Endothelial cell of umbilical vein (primary cell): Measurements from ENCODE around the gene TYROBP. TPM values are rescaled to one million over a fixed set of nuclear protein-coding genes. Genes with fewer than 3 reads are reported as not detected.

ENCODE experiments used
- BruUV-seq: library from RNA; stranded (reverse); fragments of 400-500 nt; replicated peaks from 2 replicates; lab custom pipeline; 2021; lab: Mats Ljungman, UMichigan
- CTCF ChIA-PET: fragments of 300-600, 350-600 bp; sonication (Branson Sonifier 250); formaldehyde crosslinking; loops from one replicate; lab custom pipeline; 2021; ENCODE audit warnings: antibody characterized with exemption, inconsistent platforms; lab: Charles Lee
- POLR2A ChIA-PET: fragments of 300-600, 350-600 bp; sonication (Branson Sonifier 250); formaldehyde crosslinking; loops from one replicate; lab custom pipeline; 2021; ENCODE audit warnings: antibody characterized with exemption, inconsistent platforms; lab: Charles Lee
- DNase-seq: peaks from one replicate; pipeline ENCODE4 v3.0.0-alpha.2; 2011; ENCODE audit warnings: low read depth, low spot score
- FAIRE-seq: peaks from 2 replicates; lab custom pipeline; 2011; peaks lifted over from hg19 to GRCh38; lab: Jason Lieb, UNC
- H2AFZ ChIP-seq: 2 replicates; pipeline ENCODE4 v1.6.0; 2012; ENCODE audit warnings: low read depth, low read length, control low read depth, inconsistent platforms
- H3K27ac ChIP-seq: 2 replicates; pipeline ENCODE4 v1.5.1; 2011; ENCODE audit warnings: low read depth, mild to moderate bottlenecking, control low read depth, low read length, moderate library complexity; ENCODE audit not compliant: insufficient read depth
- H3K27me3 ChIP-seq, 2 experiments: 2 replicates each; pipeline versions ENCODE4 v1.6.0 to v1.6.1; 2011; ENCODE audit warnings: low read length in 2 of 2, mixed read lengths in 1 of 2; ENCODE audit not compliant: control insufficient read depth in 2 of 2, insufficient read depth in 2 of 2
- H3K36me3 ChIP-seq, 2 experiments: 2 replicates in 1 of 2; 3 replicates in 1 of 2; pipeline ENCODE4 v1.5.1; 2011; ENCODE audit warnings: low read length in 2 of 2, mild to moderate bottlenecking in 1 of 2, moderate library complexity in 1 of 2; ENCODE audit not compliant: control insufficient read depth in 2 of 2, insufficient read depth in 2 of 2; ENCODE audit errors: extremely low read depth in 1 of 2
- H3K4me1 ChIP-seq: 3 replicates; pipeline ENCODE4 v1.5.1; 2011; ENCODE audit warnings: mild to moderate bottlenecking, low read length; ENCODE audit not compliant: control insufficient read depth, insufficient read depth; ENCODE audit errors: extremely low read depth
- H3K4me2 ChIP-seq: 2 replicates; pipeline ENCODE4 v1.6.1; 2011; ENCODE audit warnings: low read length, control low read depth, mixed read lengths; ENCODE audit not compliant: insufficient read depth
- H3K4me3 ChIP-seq, 3 experiments: fragments of 200-600 bp in 1 of 3; sonication (generic), shearing (Covaris generic) in 1 of 3; replicated peaks in 1 of 3; 2 replicates each; pipeline ENCODE4 v1.5.1; 2011 to 2016; ENCODE audit warnings: control low read depth in 3 of 3, low read length in 3 of 3, mild to moderate bottlenecking in 2 of 3, inconsistent platforms in 1 of 3, low read depth in 1 of 3, moderate library complexity in 1 of 3; ENCODE audit not compliant: insufficient read depth in 1 of 3
- H3K79me2 ChIP-seq: 2 replicates; pipeline ENCODE4 v1.6.0; 2012; ENCODE audit warnings: low read length, inconsistent platforms; ENCODE audit not compliant: control insufficient read depth, insufficient read depth
- H3K9ac ChIP-seq: replicated peaks from 2 replicates; pipeline ENCODE3; 2011; ENCODE audit warnings: low read length, control low read depth; ENCODE audit not compliant: insufficient read depth; ENCODE audit errors: extremely low read depth
- H3K9me1 ChIP-seq: replicated peaks from 3 replicates; pipeline ENCODE4 v1.6.0; 2011; ENCODE audit warnings: mild to moderate bottlenecking, low read length; ENCODE audit not compliant: control insufficient read depth, insufficient read depth; ENCODE audit errors: extremely low read depth
- H3K9me3 ChIP-seq: replicated peaks from 2 replicates; pipeline ENCODE4 v1.5.1; 2012; ENCODE audit warnings: low read length, inconsistent platforms; ENCODE audit not compliant: control insufficient read depth, insufficient read depth
- H4K20me1 ChIP-seq: replicated peaks from 2 replicates; pipeline ENCODE3; 2011; ENCODE audit warnings: mild to moderate bottlenecking, low read length; ENCODE audit not compliant: control insufficient read depth, insufficient read depth; ENCODE audit errors: extremely low read depth
- EZH2 ChIP-seq: IDR thresholded peaks from 2 replicates; pipeline ENCODE4 v1.6.1; 2012; ENCODE audit warnings: borderline replicate concordance, low read depth, mild to moderate bottlenecking, moderate library complexity, low read length, inconsistent platforms; ENCODE audit not compliant: severe bottlenecking
- FOS ChIP-seq: IDR thresholded peaks from 2 replicates; pipeline ENCODE4 v1.6.1; 2011; ENCODE audit warnings: mild to moderate bottlenecking, low read length, moderate library complexity, borderline replicate concordance; ENCODE audit not compliant: insufficient read depth
- GATA2 ChIP-seq: IDR thresholded peaks from 2 replicates; pipeline ENCODE4 v1.7.0; 2011; ENCODE audit warnings: low read depth, mild to moderate bottlenecking, moderate library complexity, mixed read lengths, low read length; ENCODE audit not compliant: insufficient read length, insufficient read depth
- JUN ChIP-seq: IDR thresholded peaks from 2 replicates; pipeline ENCODE4 v1.6.1; 2011; ENCODE audit warnings: borderline replicate concordance, low read depth; ENCODE audit not compliant: insufficient read length, insufficient read depth
- MYC ChIP-seq: IDR thresholded peaks from one replicate; pipeline ENCODE4 v1.6.1; 2011; ENCODE audit warnings: mild to moderate bottlenecking, low read depth, low read length
- POLR2A ChIP-seq: IDR thresholded peaks from 2 replicates; pipeline ENCODE4 v1.6.1; 2012; ENCODE audit warnings: low read depth, mild to moderate bottlenecking, control low read depth, low read length
- POLR2AphosphoS5 ChIP-seq: IDR thresholded peaks from 2 replicates; pipeline ENCODE4 v1.6.1; 2012; ENCODE audit warnings: low read depth, mild to moderate bottlenecking, control low read depth, low read length, moderate library complexity; ENCODE audit not compliant: insufficient read depth
- dilution Hi-C: fragments of 300-500 bp; cut with MboI; formaldehyde crosslinking; loops from one replicate; pipeline ENCODE4 v1.15.0; 2019; ENCODE audit warnings: low sequenced_read_pairs; ENCODE audit not compliant: extremely low pct_ligation_motif_present
- intact Hi-C: fragments of 100-400 bp; cut with micrococcal nuclease; formaldehyde crosslinking; loops from one replicate; pipeline ENCODE4 v1.10.0; 2022
- polyA plus RNA-seq, 4 experiments: library from polyadenylated mRNA; depleted of rRNA in 3 of 4; stranded (reverse) in 3 of 4; unstranded in 1 of 4; fragments of >200 nt; gene quantifications; 2 replicates each; pipeline versions ENCODE4 v1.2.1 to v1.2.3, GENCODE V29; 2011 to 2012; ENCODE audit warnings: missing spikeins in 1 of 4
- total RNA-seq: library from RNA; stranded (reverse); gene quantifications from 2 replicates; pipeline ENCODE4 v1.2.3, GENCODE V29; 2021
- TF ChIP-seq, protein P1 (sequence below): IDR thresholded peaks from 2 replicates; pipeline ENCODE4 v1.6.1; 2011; ENCODE audit not compliant: insufficient read depth, insufficient read length
- TF ChIP-seq, protein P2 (sequence below), 2 donors: IDR thresholded peaks; 1 replicate in 1 of 2; 2 replicates in 1 of 2; pipeline ENCODE4 v1.5.1; 2011; ENCODE audit warnings: low read length in 2 of 2, mild to moderate bottlenecking in 2 of 2, moderate library complexity in 2 of 2, control low read depth in 1 of 2, inconsistent platforms in 1 of 2, low read depth in 1 of 2; ENCODE audit not compliant: insufficient read depth in 1 of 2; ENCODE audit errors: extremely low read depth in 1 of 2

The TYROBP gene
- total and polyA plus RNA-seq, 2 donors (not counting 3 experiments of a cell fraction or from before 2014, with no cell fraction given) = not detected

DNA sequence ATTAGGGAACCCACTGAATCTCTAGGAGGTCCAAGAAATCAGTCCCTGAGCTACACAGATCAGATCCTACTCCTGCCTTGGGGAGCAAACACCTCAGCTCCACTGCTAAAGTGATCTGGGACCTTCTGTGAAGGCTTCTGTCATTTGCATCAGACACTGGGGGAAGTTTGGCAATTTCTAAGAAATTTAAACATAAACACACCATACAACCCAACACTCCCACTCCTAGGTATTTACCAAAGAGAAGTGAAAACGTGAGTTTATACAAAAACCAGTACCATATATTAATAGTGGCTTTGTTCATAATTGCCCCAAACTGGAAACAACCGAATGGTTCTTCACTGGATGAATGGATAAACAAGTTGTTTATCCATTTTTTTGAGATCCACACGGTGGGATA is 7.3 kb upstream of the TYROBP start:
- no peaks in the 10 kb centered on the region for H3K9me3 ChIP-seq
- H3K9me1 ChIP-seq = no peaks in the 10 kb centered on the region
- no peaks in the 10 kb centered on the region for H3K36me3 ChIP-seq
- BruUV-seq = no TSS peak
- no peak overlapping the region for H3K27ac ChIP-seq
- ChIA-PET CTCF (no interaction called here), POLR2A (no interaction called here)
- H2AFZ ChIP-seq = no peak overlapping the region
- no peaks in the 10 kb centered on the region for H3K27me3 ChIP-seq
- no peaks in the 10 kb centered on the region for H3K4me1 ChIP-seq
- dilution Hi-C loops (no loop called here), intact Hi-C loops (no loop called here)
- no peak overlapping the region for H3K9ac ChIP-seq
- DNase-seq (no peak), FAIRE-seq (no peak)
- H3K4me3 ChIP-seq = no peak overlapping the region
- no peak overlapping the region for H3K4me2 ChIP-seq
- no peaks in the 10 kb centered on the region for H4K20me1 ChIP-seq
- no peaks in the 10 kb centered on the region for H3K79me2 ChIP-seq
- no peak for TF ChIP-seq FOS
- TF ChIP-seq POLR2AphosphoS5 = no peak
- no peak for TF ChIP-seq MYC
- TF ChIP-seq EZH2 = no peak
- no peak for TF ChIP-seq JUN
- no peak for TF ChIP-seq POLR2A
- TF ChIP-seq, protein P1, sequence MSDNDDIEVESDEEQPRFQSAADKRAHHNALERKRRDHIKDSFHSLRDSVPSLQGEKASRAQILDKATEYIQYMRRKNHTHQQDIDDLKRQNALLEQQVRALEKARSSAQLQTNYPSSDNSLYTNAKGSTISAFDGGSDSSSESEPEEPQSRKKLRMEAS = no peak
- no peak for TF ChIP-seq GATA2
- TF ChIP-seq, protein P2, sequence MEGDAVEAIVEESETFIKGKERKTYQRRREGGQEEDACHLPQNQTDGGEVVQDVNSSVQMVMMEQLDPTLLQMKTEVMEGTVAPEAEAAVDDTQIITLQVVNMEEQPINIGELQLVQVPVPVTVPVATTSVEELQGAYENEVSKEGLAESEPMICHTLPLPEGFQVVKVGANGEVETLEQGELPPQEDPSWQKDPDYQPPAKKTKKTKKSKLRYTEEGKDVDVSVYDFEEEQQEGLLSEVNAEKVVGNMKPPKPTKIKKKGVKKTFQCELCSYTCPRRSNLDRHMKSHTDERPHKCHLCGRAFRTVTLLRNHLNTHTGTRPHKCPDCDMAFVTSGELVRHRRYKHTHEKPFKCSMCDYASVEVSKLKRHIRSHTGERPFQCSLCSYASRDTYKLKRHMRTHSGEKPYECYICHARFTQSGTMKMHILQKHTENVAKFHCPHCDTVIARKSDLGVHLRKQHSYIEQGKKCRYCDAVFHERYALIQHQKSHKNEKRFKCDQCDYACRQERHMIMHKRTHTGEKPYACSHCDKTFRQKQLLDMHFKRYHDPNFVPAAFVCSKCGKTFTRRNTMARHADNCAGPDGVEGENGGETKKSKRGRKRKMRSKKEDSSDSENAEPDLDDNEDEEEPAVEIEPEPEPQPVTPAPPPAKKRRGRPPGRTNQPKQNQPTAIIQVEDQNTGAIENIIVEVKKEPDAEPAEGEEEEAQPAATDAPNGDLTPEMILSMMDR (IDR thresholded peaks at IDR 0.05; ENCODE audit: extremely low read depth in 1 of 2, insufficient read depth in 1 of 2, low read depth in 1 of 2, low read length in 2 of 2) = no peak
